HEK293 (cell line): ENCODE results near the gene ZNF423.

Experiments
- CTCF ChIA-PET: fragments of 350-600 bp; formaldehyde crosslinking; extraction: SDS; loops from one replicate; lab custom pipeline; 2021; ENCODE audit warnings: antibody characterized with exemption; lab: Yijun Ruan, JAX
- POLR2A ChIA-PET: fragments of 300-600 bp; formaldehyde crosslinking; extraction: SDS; loops from one replicate; lab custom pipeline; 2020; ENCODE audit warnings: antibody characterized with exemption, inconsistent platforms; lab: Yijun Ruan, JAX
- H3K27ac ChIP-seq: fragments of 200-500 bp; sonication (Bioruptor generic); 2 replicates; pipeline ENCODE4 v1.5.1; 2014; ENCODE audit warnings: low read depth, low read length, control low read depth, inconsistent platforms; ENCODE audit errors: extremely low read depth
- H3K36me3 ChIP-seq, 2 experiments: fragments of 200-500 bp in 1 of 2; sonication (Bioruptor generic) in 1 of 2; 1 replicate in 1 of 2; 2 replicates in 1 of 2; pipeline ENCODE4 v1.5.1; 2014 to 2017; ENCODE audit warnings: inconsistent platforms in 2 of 2, low read length in 2 of 2; ENCODE audit not compliant: control insufficient read depth in 2 of 2, insufficient read depth in 1 of 2
- H3K4me1 ChIP-seq: fragments of 200-500 bp; sonication (Bioruptor generic); 2 replicates; pipeline ENCODE4 v1.5.1; 2014; ENCODE audit warnings: mild to moderate bottlenecking, low read length, inconsistent platforms; ENCODE audit not compliant: control insufficient read depth, insufficient read depth
- H3K4me3 ChIP-seq: 2 replicates; pipeline ENCODE4 v1.5.1; 2011; ENCODE audit warnings: low read depth, mild to moderate bottlenecking, control low read depth, low read length, moderate library complexity
- H3K9me3 ChIP-seq: fragments of 200-500 bp; sonication (Bioruptor generic); 2 replicates; pipeline ENCODE4 v1.5.1; 2014; ENCODE audit warnings: low read depth, low read length, inconsistent platforms; ENCODE audit not compliant: control insufficient read depth, insufficient read depth
- EGR2 ChIP-seq: fragments of 450-650 bp; formaldehyde crosslinking; IDR thresholded peaks from 2 replicates; pipeline ENCODE4 v1.5.1; 2016; ENCODE audit warnings: low read depth, missing biosample characterization, missing genetic modification characterization
- FEZF1 ChIP-seq: fragments of 450-650 bp; formaldehyde crosslinking; IDR thresholded peaks from 2 replicates; pipeline ENCODE4 v1.5.1; 2016; ENCODE audit warnings: missing biosample characterization, missing genetic modification characterization
- GLIS1 ChIP-seq: fragments of 450-650 bp; formaldehyde crosslinking; IDR thresholded peaks from 2 replicates; pipeline ENCODE4 v1.5.1; 2016; ENCODE audit warnings: missing biosample characterization, missing genetic modification characterization
- GLIS2 ChIP-seq: fragments of 450-650 bp; formaldehyde crosslinking; IDR thresholded peaks from 2 replicates; pipeline ENCODE4 v1.5.1; 2016; ENCODE audit warnings: missing biosample characterization, missing genetic modification characterization
- HOXA7 ChIP-seq: sonication (generic); formaldehyde crosslinking; IDR thresholded peaks from 2 replicates; pipeline ENCODE4 v1.8.1; 2022; ENCODE audit warnings: missing genetic modification reagents, borderline replicate concordance
- PRDM1 ChIP-seq: fragments of 450-650 bp; formaldehyde crosslinking; IDR thresholded peaks from 2 replicates; pipeline ENCODE4; 2016; ENCODE audit warnings: missing biosample characterization, missing genetic modification characterization
- SP2 ChIP-seq: fragments of 450-650 bp; formaldehyde crosslinking; IDR thresholded peaks from 2 replicates; pipeline ENCODE4 v1.5.1; 2016; ENCODE audit warnings: missing biosample characterization, missing genetic modification characterization
- SP3 ChIP-seq: fragments of 450-650 bp; formaldehyde crosslinking; IDR thresholded peaks from 2 replicates; pipeline ENCODE4 v1.5.1; 2016; ENCODE audit warnings: missing biosample characterization, missing genetic modification characterization
- ZBTB20 ChIP-seq: fragments of 450-650 bp; formaldehyde crosslinking; IDR thresholded peaks from 2 replicates; pipeline ENCODE4 v1.5.1; 2016; ENCODE audit warnings: missing biosample characterization, missing genetic modification characterization
- ZFP37 ChIP-seq: fragments of 450-650 bp; formaldehyde crosslinking; IDR thresholded peaks from 2 replicates; pipeline ENCODE4 v1.5.1; 2016; ENCODE audit warnings: missing biosample characterization, missing genetic modification characterization
- ZNF133 ChIP-seq: fragments of 450-650 bp; formaldehyde crosslinking; IDR thresholded peaks from 2 replicates; pipeline ENCODE4 v1.5.1; 2016; ENCODE audit warnings: missing biosample characterization, missing genetic modification characterization
- ZNF341 ChIP-seq: fragments of 450-650 bp; formaldehyde crosslinking; IDR thresholded peaks from 2 replicates; pipeline ENCODE4; 2016; ENCODE audit warnings: low read depth, missing biosample characterization, missing genetic modification characterization
- ZNF510 ChIP-seq: fragments of 450-650 bp; formaldehyde crosslinking; IDR thresholded peaks from 2 replicates; pipeline ENCODE4 v1.5.1; 2018; ENCODE audit warnings: mild to moderate bottlenecking, missing genetic modification characterization, missing biosample characterization; ENCODE audit not compliant: insufficient replicate concordance
- ZNF585B ChIP-seq: fragments of 450-650 bp; formaldehyde crosslinking; IDR thresholded peaks from 2 replicates; pipeline ENCODE4 v1.5.1; 2016; ENCODE audit warnings: missing biosample characterization, missing genetic modification characterization
- ZNF596 ChIP-seq: fragments of 450-650 bp; IDR thresholded peaks from 2 replicates; pipeline ENCODE4 v1.5.0; 2018; ENCODE audit warnings: missing biosample characterization, mild to moderate bottlenecking, missing genetic modification characterization, moderate library complexity
- ZNF660 ChIP-seq: fragments of 450-650 bp; IDR thresholded peaks from 2 replicates; pipeline ENCODE4 v1.5.1; 2018; ENCODE audit warnings: missing biosample characterization, mild to moderate bottlenecking, missing genetic modification characterization
- ZNF830 ChIP-seq: fragments of 450-650 bp; IDR thresholded peaks from 2 replicates; pipeline ENCODE4 v1.5.0; 2018; ENCODE audit warnings: missing biosample characterization, missing genetic modification characterization, low read depth, mild to moderate bottlenecking, moderate library complexity
- TF ChIP-seq, protein P1 (sequence below): fragments of 450-650 bp; IDR thresholded peaks from 2 replicates; pipeline ENCODE4 v1.5.1; 2018; ENCODE audit warnings: missing biosample characterization, missing genetic modification characterization
- TF ChIP-seq, protein P2 (sequence below): fragments of 450-650 bp; formaldehyde crosslinking; conservative IDR thresholded peaks from 2 replicates; pipeline ENCODE4 v1.5.1; 2016; ENCODE audit warnings: low read depth, missing biosample characterization, missing genetic modification characterization
- TF ChIP-seq, protein P3 (sequence below): fragments of 450-650 bp; formaldehyde crosslinking; IDR thresholded peaks from 2 replicates; pipeline ENCODE4 v1.5.1; 2017; ENCODE audit warnings: missing biosample characterization, missing genetic modification characterization
- TF ChIP-seq, protein P4 (sequence below): fragments of 450-650 bp; formaldehyde crosslinking; optimal IDR thresholded peaks from 2 replicates; pipeline ENCODE3; 2016; ENCODE audit warnings: missing biosample characterization, mild to moderate bottlenecking, missing genetic modification characterization
- TF ChIP-seq, protein P5 (sequence below): fragments of 450-650 bp; formaldehyde crosslinking; IDR thresholded peaks from 2 replicates; pipeline ENCODE4 v1.5.1; 2016; ENCODE audit warnings: missing biosample characterization, missing genetic modification characterization
- TF ChIP-seq, protein P6 (sequence below): fragments of 450-650 bp; formaldehyde crosslinking; IDR thresholded peaks from 2 replicates; pipeline ENCODE4 v1.5.1; 2016; ENCODE audit warnings: missing biosample characterization, missing genetic modification characterization

ZNF423 gene

DNA sequence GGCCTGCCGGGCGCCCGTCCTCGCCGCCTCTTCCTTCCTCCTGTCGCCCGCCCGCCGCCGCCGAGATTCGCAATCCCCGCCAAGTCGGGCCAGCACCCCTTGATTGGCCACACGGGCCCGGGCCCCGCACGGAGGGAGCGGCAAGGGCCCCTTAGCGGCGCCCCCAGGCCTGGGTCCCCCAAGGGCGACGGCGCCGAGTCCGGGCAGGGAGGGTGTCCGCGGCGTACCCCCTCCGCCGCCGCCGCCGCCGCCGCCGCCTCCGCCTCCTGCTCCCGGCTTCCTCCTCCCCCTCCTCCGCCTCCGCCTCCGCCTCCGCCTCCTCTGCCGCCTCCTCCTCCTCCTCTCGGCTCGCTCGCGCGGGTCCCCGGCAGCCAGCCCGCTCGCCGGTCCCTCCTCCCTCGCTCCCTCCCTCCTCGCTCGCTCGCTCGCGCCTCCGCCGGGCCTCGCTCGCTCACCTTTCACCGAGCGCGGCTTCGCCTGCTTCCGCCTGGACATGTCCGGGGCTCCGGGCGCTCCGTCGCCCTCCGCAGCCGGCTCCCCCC, 561 bp downstream of the ZNF423 start (continued):
- TF ChIP-seq ZNF660 (tag by site-specific recombination) (peak; percentile 22; the same call in 1 of the 2 replicates), SP2 (tag by site-specific recombination) (peak; percentile 84), SP3 (tag by site-specific recombination) (peak; percentile 78), ZNF596 (tag by site-specific recombination) (peak; percentile 93), ZNF585B (tag by site-specific recombination) (no peak)
- TF ChIP-seq, protein P1, sequence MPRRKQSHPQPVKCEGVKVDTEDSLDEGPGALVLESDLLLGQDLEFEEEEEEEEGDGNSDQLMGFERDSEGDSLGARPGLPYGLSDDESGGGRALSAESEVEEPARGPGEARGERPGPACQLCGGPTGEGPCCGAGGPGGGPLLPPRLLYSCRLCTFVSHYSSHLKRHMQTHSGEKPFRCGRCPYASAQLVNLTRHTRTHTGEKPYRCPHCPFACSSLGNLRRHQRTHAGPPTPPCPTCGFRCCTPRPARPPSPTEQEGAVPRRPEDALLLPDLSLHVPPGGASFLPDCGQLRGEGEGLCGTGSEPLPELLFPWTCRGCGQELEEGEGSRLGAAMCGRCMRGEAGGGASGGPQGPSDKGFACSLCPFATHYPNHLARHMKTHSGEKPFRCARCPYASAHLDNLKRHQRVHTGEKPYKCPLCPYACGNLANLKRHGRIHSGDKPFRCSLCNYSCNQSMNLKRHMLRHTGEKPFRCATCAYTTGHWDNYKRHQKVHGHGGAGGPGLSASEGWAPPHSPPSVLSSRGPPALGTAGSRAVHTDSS = peak; percentile 89
- TF ChIP-seq, protein P2, sequence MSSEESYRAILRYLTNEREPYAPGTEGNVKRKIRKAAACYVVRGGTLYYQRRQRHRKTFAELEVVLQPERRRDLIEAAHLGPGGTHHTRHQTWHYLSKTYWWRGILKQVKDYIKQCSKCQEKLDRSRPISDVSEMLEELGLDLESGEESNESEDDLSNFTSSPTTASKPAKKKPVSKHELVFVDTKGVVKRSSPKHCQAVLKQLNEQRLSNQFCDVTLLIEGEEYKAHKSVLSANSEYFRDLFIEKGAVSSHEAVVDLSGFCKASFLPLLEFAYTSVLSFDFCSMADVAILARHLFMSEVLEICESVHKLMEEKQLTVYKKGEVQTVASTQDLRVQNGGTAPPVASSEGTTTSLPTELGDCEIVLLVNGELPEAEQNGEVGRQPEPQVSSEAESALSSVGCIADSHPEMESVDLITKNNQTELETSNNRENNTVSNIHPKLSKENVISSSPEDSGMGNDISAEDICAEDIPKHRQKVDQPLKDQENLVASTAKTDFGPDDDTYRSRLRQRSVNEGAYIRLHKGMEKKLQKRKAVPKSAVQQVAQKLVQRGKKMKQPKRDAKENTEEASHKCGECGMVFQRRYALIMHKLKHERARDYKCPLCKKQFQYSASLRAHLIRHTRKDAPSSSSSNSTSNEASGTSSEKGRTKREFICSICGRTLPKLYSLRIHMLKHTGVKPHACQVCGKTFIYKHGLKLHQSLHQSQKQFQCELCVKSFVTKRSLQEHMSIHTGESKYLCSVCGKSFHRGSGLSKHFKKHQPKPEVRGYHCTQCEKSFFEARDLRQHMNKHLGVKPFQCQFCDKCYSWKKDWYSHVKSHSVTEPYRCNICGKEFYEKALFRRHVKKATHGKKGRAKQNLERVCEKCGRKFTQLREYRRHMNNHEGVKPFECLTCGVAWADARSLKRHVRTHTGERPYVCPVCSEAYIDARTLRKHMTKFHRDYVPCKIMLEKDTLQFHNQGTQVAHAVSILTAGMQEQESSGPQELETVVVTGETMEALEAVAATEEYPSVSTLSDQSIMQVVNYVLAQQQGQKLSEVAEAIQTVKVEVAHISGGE (tag by site-specific recombination) = peak; percentile 61
- TF ChIP-seq, protein P3, sequence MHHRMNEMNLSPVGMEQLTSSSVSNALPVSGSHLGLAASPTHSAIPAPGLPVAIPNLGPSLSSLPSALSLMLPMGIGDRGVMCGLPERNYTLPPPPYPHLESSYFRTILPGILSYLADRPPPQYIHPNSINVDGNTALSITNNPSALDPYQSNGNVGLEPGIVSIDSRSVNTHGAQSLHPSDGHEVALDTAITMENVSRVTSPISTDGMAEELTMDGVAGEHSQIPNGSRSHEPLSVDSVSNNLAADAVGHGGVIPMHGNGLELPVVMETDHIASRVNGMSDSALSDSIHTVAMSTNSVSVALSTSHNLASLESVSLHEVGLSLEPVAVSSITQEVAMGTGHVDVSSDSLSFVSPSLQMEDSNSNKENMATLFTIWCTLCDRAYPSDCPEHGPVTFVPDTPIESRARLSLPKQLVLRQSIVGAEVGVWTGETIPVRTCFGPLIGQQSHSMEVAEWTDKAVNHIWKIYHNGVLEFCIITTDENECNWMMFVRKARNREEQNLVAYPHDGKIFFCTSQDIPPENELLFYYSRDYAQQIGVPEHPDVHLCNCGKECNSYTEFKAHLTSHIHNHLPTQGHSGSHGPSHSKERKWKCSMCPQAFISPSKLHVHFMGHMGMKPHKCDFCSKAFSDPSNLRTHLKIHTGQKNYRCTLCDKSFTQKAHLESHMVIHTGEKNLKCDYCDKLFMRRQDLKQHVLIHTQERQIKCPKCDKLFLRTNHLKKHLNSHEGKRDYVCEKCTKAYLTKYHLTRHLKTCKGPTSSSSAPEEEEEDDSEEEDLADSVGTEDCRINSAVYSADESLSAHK (tag by site-specific recombination) = 0 out of 2 replicates have a peak, but pooled peaks have one; percentile 38
- TF ChIP-seq, protein P4, sequence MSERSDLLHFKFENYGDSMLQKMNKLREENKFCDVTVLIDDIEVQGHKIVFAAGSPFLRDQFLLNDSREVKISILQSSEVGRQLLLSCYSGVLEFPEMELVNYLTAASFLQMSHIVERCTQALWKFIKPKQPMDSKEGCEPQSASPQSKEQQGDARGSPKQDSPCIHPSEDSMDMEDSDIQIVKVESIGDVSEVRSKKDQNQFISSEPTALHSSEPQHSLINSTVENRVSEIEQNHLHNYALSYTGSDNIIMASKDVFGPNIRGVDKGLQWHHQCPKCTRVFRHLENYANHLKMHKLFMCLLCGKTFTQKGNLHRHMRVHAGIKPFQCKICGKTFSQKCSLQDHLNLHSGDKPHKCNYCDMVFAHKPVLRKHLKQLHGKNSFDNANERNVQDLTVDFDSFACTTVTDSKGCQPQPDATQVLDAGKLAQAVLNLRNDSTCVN = peak; percentile 92
- TF ChIP-seq, protein P5, sequence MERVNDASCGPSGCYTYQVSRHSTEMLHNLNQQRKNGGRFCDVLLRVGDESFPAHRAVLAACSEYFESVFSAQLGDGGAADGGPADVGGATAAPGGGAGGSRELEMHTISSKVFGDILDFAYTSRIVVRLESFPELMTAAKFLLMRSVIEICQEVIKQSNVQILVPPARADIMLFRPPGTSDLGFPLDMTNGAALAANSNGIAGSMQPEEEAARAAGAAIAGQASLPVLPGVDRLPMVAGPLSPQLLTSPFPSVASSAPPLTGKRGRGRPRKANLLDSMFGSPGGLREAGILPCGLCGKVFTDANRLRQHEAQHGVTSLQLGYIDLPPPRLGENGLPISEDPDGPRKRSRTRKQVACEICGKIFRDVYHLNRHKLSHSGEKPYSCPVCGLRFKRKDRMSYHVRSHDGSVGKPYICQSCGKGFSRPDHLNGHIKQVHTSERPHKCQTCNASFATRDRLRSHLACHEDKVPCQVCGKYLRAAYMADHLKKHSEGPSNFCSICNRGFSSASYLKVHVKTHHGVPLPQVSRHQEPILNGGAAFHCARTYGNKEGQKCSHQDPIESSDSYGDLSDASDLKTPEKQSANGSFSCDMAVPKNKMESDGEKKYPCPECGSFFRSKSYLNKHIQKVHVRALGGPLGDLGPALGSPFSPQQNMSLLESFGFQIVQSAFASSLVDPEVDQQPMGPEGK = peak; percentile 73

DNA sequence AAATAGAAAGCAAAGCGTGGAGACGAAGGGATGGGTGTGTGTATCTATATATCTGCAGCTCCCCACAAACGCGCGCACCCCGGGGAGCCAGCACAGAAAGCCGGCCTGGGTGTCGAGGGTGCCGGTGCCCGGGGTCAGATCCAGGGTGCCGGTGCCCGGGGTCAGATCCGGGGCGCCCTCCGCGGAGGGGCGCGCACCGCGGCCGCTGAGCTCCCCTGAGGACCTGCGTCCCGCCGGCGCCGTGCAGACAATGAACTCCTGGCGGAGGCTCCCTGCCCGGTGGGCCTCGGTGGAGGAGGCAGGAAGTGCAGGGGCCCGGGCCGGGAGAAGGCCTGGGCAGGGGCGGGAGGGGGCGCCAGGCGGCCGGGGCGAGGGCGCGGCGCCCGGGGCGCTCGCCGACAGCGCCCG, 1.1 kb downstream of the ZNF423 start:
- Histone ChIP-seq H3K4me1 (peaks cover 2% of the 10 kb centered on the region), H3K36me3 (no peaks in the 10 kb centered on the region), H3K4me3 (peak overlapping the region; percentile 52), H3K9me3 (no peaks in the 10 kb centered on the region), H3K27ac (peak overlapping the region; percentile 68; the same call in 1 of the 2 replicates)
- ChIA-PET POLR2A (no interaction called here), CTCF (interaction anchor here (0.6 to 0.8 kb wide), 2 partner anchors 22 to 238 kb away, joined by 3 read pairs; no protein-coding TSS in a partner anchor)
- no peak for TF ChIP-seq ZNF830 (tag by site-specific recombination)
- TF ChIP-seq EGR2 (tag by site-specific recombination) = no peak
- TF ChIP-seq ZNF510 = no peak
- no peak for TF ChIP-seq ZNF341 (tag by site-specific recombination)
- TF ChIP-seq ZNF133 (tag by site-specific recombination) = no peak
- no peak for TF ChIP-seq PRDM1 (tag by site-specific recombination)
- peak; percentile 35; the same call in 1 of the 2 replicates for TF ChIP-seq GLIS1 (tag by site-specific recombination)
- no peak for TF ChIP-seq FEZF1
- no peak for TF ChIP-seq ZNF596 (tag by site-specific recombination)
- peak; percentile 81 for TF ChIP-seq ZBTB20 (tag by site-specific recombination)
- TF ChIP-seq GLIS2 = peak; percentile 26; the same call in 1 of the 2 replicates
- TF ChIP-seq HOXA7 (CRISPR knock-in tag) = no peak
- TF ChIP-seq ZFP37 (tag by site-specific recombination) = no peak
- TF ChIP-seq, protein P6, sequence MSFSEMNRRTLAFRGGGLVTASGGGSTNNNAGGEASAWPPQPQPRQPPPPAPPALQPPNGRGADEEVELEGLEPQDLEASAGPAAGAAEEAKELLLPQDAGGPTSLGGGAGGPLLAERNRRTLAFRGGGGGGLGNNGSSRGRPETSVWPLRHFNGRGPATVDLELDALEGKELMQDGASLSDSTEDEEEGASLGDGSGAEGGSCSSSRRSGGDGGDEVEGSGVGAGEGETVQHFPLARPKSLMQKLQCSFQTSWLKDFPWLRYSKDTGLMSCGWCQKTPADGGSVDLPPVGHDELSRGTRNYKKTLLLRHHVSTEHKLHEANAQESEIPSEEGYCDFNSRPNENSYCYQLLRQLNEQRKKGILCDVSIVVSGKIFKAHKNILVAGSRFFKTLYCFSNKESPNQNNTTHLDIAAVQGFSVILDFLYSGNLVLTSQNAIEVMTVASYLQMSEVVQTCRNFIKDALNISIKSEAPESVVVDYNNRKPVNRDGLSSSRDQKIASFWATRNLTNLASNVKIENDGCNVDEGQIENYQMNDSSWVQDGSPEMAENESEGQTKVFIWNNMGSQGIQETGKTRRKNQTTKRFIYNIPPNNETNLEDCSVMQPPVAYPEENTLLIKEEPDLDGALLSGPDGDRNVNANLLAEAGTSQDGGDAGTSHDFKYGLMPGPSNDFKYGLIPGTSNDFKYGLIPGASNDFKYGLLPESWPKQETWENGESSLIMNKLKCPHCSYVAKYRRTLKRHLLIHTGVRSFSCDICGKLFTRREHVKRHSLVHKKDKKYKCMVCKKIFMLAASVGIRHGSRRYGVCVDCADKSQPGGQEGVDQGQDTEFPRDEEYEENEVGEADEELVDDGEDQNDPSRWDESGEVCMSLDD (tag by site-specific recombination) = no peak
